ENCODE data around the gene INSC.

DNA sequence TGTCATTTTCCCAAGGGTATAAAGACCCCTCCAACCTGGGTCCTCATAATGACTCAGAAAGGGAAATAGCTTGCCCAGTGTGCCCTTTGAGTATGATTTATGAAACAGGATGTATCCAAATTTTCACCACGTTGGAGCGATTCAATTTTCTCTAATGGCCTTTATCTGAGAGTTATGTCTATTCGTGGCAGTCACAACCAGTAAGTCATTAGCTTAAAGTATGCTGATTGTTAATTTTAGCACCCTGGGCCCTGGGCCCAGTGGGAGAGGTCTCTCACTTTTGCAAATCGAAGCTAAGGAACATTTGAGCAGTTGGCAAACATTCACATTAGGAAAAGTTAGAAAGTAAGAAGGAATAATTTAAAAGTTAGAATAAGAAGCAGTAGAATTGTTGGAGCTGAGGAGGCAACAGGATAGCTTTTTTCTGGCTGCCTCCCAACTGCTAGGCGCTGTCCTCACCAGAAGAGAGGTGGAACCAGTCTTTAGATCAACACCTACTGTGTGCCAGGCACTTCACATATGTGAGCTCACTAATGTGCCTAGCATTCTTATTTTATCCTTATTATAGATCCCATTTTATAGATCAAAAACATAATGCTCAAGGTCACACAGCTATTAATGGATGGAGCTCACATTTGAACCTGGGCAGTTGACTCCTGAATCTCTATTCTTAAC, 24.5 kb downstream of the INSC start:
- TF ChIP-seq POLR2AphosphoS5 (IDR thresholded peaks at IDR 0.05) (no peak), EZH2 (IDR thresholded peaks at IDR 0.05; ENCODE audit: borderline replicate concordance, insufficient read depth, low read length, poor library complexity, severe bottlenecking) (no peak)
- TF ChIP-seq, protein P1, sequence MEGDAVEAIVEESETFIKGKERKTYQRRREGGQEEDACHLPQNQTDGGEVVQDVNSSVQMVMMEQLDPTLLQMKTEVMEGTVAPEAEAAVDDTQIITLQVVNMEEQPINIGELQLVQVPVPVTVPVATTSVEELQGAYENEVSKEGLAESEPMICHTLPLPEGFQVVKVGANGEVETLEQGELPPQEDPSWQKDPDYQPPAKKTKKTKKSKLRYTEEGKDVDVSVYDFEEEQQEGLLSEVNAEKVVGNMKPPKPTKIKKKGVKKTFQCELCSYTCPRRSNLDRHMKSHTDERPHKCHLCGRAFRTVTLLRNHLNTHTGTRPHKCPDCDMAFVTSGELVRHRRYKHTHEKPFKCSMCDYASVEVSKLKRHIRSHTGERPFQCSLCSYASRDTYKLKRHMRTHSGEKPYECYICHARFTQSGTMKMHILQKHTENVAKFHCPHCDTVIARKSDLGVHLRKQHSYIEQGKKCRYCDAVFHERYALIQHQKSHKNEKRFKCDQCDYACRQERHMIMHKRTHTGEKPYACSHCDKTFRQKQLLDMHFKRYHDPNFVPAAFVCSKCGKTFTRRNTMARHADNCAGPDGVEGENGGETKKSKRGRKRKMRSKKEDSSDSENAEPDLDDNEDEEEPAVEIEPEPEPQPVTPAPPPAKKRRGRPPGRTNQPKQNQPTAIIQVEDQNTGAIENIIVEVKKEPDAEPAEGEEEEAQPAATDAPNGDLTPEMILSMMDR (IDR thresholded peaks at IDR 0.05; ENCODE audit: poor library complexity, severe bottlenecking), result no peak
